DOHH2 (cell line): Measurements from ENCODE around the gene RBFOX2.

Experiments
- CTCF ChIP-seq: fragments of 200-600 bp; sonication (generic); IDR thresholded peaks from one replicate; pipeline ENCODE4 v1.5.1; 2014; ENCODE audit warnings: antibody characterized with exemption, mild to moderate bottlenecking, low read depth, low read length; ENCODE audit not compliant: poor library complexity, severe bottlenecking
- EZH2phosphoT487 ChIP-seq: fragments of 200-600 bp; sonication (generic); IDR thresholded peaks from 2 replicates; pipeline ENCODE4 v1.6.1; 2017; ENCODE audit warnings: borderline replicate concordance, mild to moderate bottlenecking, antibody characterized with exemption, low read length, moderate library complexity, mixed read lengths

- no peak for TF ChIP-seq CTCF
- no peak for TF ChIP-seq EZH2phosphoT487
These were observed 134.2 kb downstream of the RBFOX2 start for GRCh38 chr22:35894464-35894878.
